Liver (tissue), 9 donors: ENCODE results near the gene GSTT2B. TPM values are rescaled to one million over a fixed set of nuclear protein-coding genes. Genes with fewer than 3 reads are reported as not detected.

Experiments
- DNase-seq: peaks from one replicate; pipeline ENCODE4 v3.0.0-alpha.2; 2017; ENCODE audit warnings: low spot score
- H3K27ac ChIP-seq, 2 donors: one replicate each; pipeline ENCODE4 v1.7.0; 2013; ENCODE audit warnings: inconsistent platforms in 2 of 2, low read length in 2 of 2, control low read depth in 1 of 2, low read depth in 1 of 2, mild to moderate bottlenecking in 1 of 2
- H3K27me3 ChIP-seq, 4 donors: one replicate each; pipeline versions ENCODE4 v1.6.1 to v1.7.0; 2013; ENCODE audit warnings: low read length in 3 of 4, inconsistent platforms in 1 of 4, mild to moderate bottlenecking in 1 of 4, moderate library complexity in 1 of 4; ENCODE audit not compliant: control insufficient read depth in 4 of 4, insufficient read depth in 4 of 4
- H3K36me3 ChIP-seq, 4 donors: one replicate each; pipeline versions ENCODE4 v1.6.1 to v1.7.0; 2013; ENCODE audit warnings: low read length in 3 of 4, mild to moderate bottlenecking in 3 of 4, low read depth in 1 of 4, moderate library complexity in 1 of 4; ENCODE audit not compliant: control insufficient read depth in 4 of 4, insufficient read depth in 3 of 4
- H3K4me1 ChIP-seq, 4 donors: one replicate each; pipeline versions ENCODE4 v1.6.1 to v1.7.0; 2013; ENCODE audit warnings: low read length in 3 of 4, mild to moderate bottlenecking in 3 of 4, moderate library complexity in 1 of 4; ENCODE audit not compliant: control insufficient read depth in 4 of 4, insufficient read depth in 4 of 4
- H3K4me3 ChIP-seq, 3 donors: one replicate each; pipeline versions ENCODE4 v1.6.1 to v1.7.0; 2013; ENCODE audit warnings: low read length in 3 of 3, control low read depth in 1 of 3, low read depth in 1 of 3, mild to moderate bottlenecking in 1 of 3
- H3K9ac ChIP-seq, 2 donors: one replicate each; pipeline ENCODE4 v1.7.0; 2013; ENCODE audit warnings: low read length in 2 of 2, mild to moderate bottlenecking in 2 of 2, moderate library complexity in 2 of 2, control low read depth in 1 of 2, low read depth in 1 of 2
- H3K9me3 ChIP-seq, 4 donors: one replicate each; pipeline versions ENCODE4 v1.6.1 to v1.7.0; 2013; ENCODE audit warnings: low read length in 3 of 4; ENCODE audit not compliant: control insufficient read depth in 4 of 4
- ATF3 ChIP-seq: IDR thresholded peaks from 2 replicates; pipeline ENCODE4 v1.6.1; 2016; ENCODE audit warnings: antibody characterized with exemption
- CTCF ChIP-seq: fragments of 150-350 bp; IDR thresholded peaks from 2 replicates; pipeline ENCODE4 v1.5.1; 2017; ENCODE audit warnings: improper control_type of control experiment, low read depth, low read length; ENCODE audit not compliant: missing input control
- EGR1 ChIP-seq, 2 donors: IDR thresholded peaks; 2 replicates each; pipeline ENCODE4 v1.6.1; 2016 to 2018; ENCODE audit warnings: antibody characterized with exemption in 2 of 2, low read depth in 2 of 2
- FOXA1 ChIP-seq: IDR thresholded peaks from 2 replicates; pipeline ENCODE4 v1.6.1; 2016; ENCODE audit warnings: antibody characterized with exemption
- FOXA2 ChIP-seq: IDR thresholded peaks from 2 replicates; pipeline ENCODE4 v1.6.1; 2016; ENCODE audit warnings: antibody characterized with exemption
- GABPA ChIP-seq, 2 donors: IDR thresholded peaks in 1 of 2; conservative IDR thresholded peaks in 1 of 2; 2 replicates each; pipeline ENCODE4 v1.6.1; 2016; ENCODE audit warnings: antibody characterized with exemption in 2 of 2, mild to moderate bottlenecking in 1 of 2, moderate library complexity in 1 of 2
- HNF4A ChIP-seq, 2 donors: conservative IDR thresholded peaks; 2 replicates each; pipeline ENCODE4 v1.6.1; 2016; ENCODE audit warnings: antibody characterized with exemption in 2 of 2, mild to moderate bottlenecking in 2 of 2
- HNF4G ChIP-seq: IDR thresholded peaks from 2 replicates; pipeline ENCODE4 v1.6.1; 2016; ENCODE audit warnings: antibody characterized with exemption
- JUND ChIP-seq, 2 donors: IDR thresholded peaks; 2 replicates each; pipeline ENCODE4 v1.6.1; 2016; ENCODE audit warnings: antibody characterized with exemption in 2 of 2
- MAX ChIP-seq: IDR thresholded peaks from 2 replicates; pipeline ENCODE4 v1.6.1; 2016; ENCODE audit warnings: antibody characterized with exemption
- NR2F2 ChIP-seq: IDR thresholded peaks from 2 replicates; pipeline ENCODE4 v1.6.1; 2016; ENCODE audit warnings: antibody characterized with exemption
- RAD21 ChIP-seq, 2 donors: IDR thresholded peaks; 2 replicates each; pipeline ENCODE4 v1.6.1; 2016; ENCODE audit warnings: antibody characterized with exemption in 2 of 2, mild to moderate bottlenecking in 2 of 2
- RXRA ChIP-seq, 2 donors: IDR thresholded peaks; 2 replicates each; pipeline ENCODE4 v1.6.1; 2017 to 2018; ENCODE audit warnings: antibody characterized with exemption in 2 of 2, mild to moderate bottlenecking in 1 of 2
- SP1 ChIP-seq: IDR thresholded peaks from 2 replicates; pipeline ENCODE4 v1.6.1; 2018; ENCODE audit warnings: antibody characterized with exemption, mild to moderate bottlenecking
- TAF1 ChIP-seq: conservative IDR thresholded peaks from 2 replicates; pipeline ENCODE4 v1.6.1; 2016; ENCODE audit warnings: antibody characterized with exemption, mild to moderate bottlenecking
- YY1 ChIP-seq: IDR thresholded peaks from 2 replicates; pipeline ENCODE4 v1.6.1; 2016; ENCODE audit warnings: antibody characterized with exemption, mild to moderate bottlenecking
- ZBTB33 ChIP-seq: IDR thresholded peaks from 2 replicates; pipeline ENCODE4 v1.6.1; 2016; ENCODE audit warnings: antibody characterized with exemption
- WGBS: extraction: QIAGEN DNeasy Blood & Tissue Kit; methylation state at CpG from one replicate; pipeline ENCODE4 v1.1.7; 2013; 5-methylcytosine and 5-hydroxymethylcytosine counted together
- polyA plus RNA-seq, 2 donors: library from polyadenylated mRNA; stranded (reverse) in 1 of 2; unstranded in 1 of 2; fragments of 200-250 nt in 1 of 2; fragments of >200 nt in 1 of 2; fragmentation: Nextera tagmentation in 1 of 2; extraction: Ambion mirVana in 1 of 2; gene quantifications; one replicate each; pipeline versions ENCODE4 v1.2.1 to v1.2.3, GENCODE V29; 2013 to 2015
- total RNA-seq, 2 donors: library from RNA; depleted of rRNA; stranded (reverse); fragments of >200 nt; gene quantifications; one replicate each; pipeline ENCODE4 v1.2.3, GENCODE V29; 2014
- TF ChIP-seq, protein P1 (sequence below): IDR thresholded peaks from 2 replicates; pipeline ENCODE4 v1.6.1; 2016; ENCODE audit warnings: antibody characterized with exemption, mild to moderate bottlenecking
- donor health status: healthy.
- donor health status: healthy.
- donor health status: healthy.
- donor health status: healthy.
- donor health status: healthy.

Gene GSTT2B
- total and polyA plus RNA-seq, 4 donors, result 8.0 to 16.8 (median 11.3) TPM

- Histone ChIP-seq H3K36me3 (no peaks in the 10 kb centered on the region), H3K9ac (no peak overlapping the region), H3K27me3 (no peaks in the 10 kb centered on the region), H3K9me3 (no peaks in the 10 kb centered on the region), H3K4me1 (peaks cover 0 to 9% (median 4%) of the 10 kb centered on the region in 4 donors), H3K27ac (no peak overlapping the region), H3K4me3 (no peak overlapping the region)
- DNase-seq, result no peak
- TF ChIP-seq HNF4A (conservative IDR thresholded peaks at IDR 0.05) (no peak), HNF4G (no peak), FOXA2 (no peak), GABPA (IDR thresholded peaks at IDR 0.05 in 1 of 2, conservative IDR thresholded peaks at IDR 0.05 in 1 of 2) (no peak), NR2F2 (no peak), ATF3 (no peak), RXRA (IDR thresholded peaks at IDR 0.05) (no peak), JUND (IDR thresholded peaks at IDR 0.05) (no peak), RAD21 (IDR thresholded peaks at IDR 0.05) (no peak), TAF1 (no peak)
- 89% methylated on average over 6 of the region's 6 CpGs for WGBS
These were observed 45.9 kb upstream of the GSTT2B start for GRCh38 chr22:24006914-24007214.

DNA sequence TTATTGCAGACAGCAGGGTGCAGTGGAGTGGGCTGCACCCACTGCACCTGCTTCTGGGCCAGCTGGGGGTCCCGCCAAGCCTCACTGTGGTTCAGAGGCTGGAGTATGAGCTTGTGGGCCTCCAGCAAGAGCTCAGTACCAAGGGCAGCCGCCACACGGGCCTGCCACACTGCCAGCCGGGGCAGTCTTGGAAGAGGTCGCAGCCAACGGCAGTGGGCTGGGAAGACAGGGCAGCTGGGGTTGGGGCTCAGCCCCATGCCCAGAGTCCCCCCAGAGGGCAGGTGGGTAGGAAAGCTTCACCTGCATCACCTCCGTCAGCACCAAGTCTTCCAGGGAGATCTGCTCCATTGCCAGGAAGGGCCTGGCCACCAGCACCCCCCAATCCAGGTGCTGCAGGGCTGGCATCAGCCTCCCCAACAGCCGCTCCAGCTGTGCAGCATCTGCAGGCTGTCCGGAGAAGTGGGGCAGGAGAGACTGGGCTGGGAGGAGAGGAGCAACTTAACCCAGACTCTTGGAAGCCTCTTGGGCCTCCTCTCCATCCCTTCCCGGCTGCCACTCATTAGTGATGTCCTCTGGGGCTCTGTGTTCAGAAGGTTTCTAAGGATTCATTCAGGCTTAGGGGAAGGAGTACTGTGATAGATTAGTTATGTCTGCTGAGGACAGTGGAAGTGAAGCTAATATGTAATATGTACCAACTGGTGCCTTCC, 45.4 kb upstream of the GSTT2B start:
- WGBS, result 75% methylated on average over 10 of the region's 10 CpGs
- Histone ChIP-seq H3K4me3 (no peak overlapping the region), H3K4me1 (peaks cover 0 to 6% (median 1%) of the 10 kb centered on the region in 4 donors), H3K36me3 (no peaks in the 10 kb centered on the region), H3K27ac (no peak overlapping the region), H3K9ac (no peak overlapping the region), H3K27me3 (no peaks in the 10 kb centered on the region), H3K9me3 (no peaks in the 10 kb centered on the region)
- DNase-seq, result no peak
- TF ChIP-seq ATF3 (no peak), SP1 (no peak), HNF4A (conservative IDR thresholded peaks at IDR 0.05) (no peak), MAX (no peak), HNF4G (no peak), EGR1 (IDR thresholded peaks at IDR 0.05; ENCODE audit: low read depth in 2 of 2) (no peak), JUND (IDR thresholded peaks at IDR 0.05) (no peak), FOXA2 (no peak), CTCF (no peak), RAD21 (IDR thresholded peaks at IDR 0.05) (no peak), YY1 (no peak), TAF1 (no peak), FOXA1 (no peak), NR2F2 (no peak), GABPA (IDR thresholded peaks at IDR 0.05 in 1 of 2, conservative IDR thresholded peaks at IDR 0.05 in 1 of 2) (no peak), RXRA (IDR thresholded peaks at IDR 0.05) (no peak), ZBTB33 (no peak)
- TF ChIP-seq, protein P1, sequence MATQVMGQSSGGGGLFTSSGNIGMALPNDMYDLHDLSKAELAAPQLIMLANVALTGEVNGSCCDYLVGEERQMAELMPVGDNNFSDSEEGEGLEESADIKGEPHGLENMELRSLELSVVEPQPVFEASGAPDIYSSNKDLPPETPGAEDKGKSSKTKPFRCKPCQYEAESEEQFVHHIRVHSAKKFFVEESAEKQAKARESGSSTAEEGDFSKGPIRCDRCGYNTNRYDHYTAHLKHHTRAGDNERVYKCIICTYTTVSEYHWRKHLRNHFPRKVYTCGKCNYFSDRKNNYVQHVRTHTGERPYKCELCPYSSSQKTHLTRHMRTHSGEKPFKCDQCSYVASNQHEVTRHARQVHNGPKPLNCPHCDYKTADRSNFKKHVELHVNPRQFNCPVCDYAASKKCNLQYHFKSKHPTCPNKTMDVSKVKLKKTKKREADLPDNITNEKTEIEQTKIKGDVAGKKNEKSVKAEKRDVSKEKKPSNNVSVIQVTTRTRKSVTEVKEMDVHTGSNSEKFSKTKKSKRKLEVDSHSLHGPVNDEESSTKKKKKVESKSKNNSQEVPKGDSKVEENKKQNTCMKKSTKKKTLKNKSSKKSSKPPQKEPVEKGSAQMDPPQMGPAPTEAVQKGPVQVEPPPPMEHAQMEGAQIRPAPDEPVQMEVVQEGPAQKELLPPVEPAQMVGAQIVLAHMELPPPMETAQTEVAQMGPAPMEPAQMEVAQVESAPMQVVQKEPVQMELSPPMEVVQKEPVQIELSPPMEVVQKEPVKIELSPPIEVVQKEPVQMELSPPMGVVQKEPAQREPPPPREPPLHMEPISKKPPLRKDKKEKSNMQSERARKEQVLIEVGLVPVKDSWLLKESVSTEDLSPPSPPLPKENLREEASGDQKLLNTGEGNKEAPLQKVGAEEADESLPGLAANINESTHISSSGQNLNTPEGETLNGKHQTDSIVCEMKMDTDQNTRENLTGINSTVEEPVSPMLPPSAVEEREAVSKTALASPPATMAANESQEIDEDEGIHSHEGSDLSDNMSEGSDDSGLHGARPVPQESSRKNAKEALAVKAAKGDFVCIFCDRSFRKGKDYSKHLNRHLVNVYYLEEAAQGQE, result no peak
